Spleen (tissue), 11 donors: Measurements from ENCODE around the gene SMAD3. TPM values are rescaled to one million over a fixed set of nuclear protein-coding genes. Genes with fewer than 3 reads are reported as not detected.

Experiments
- DNase-seq: peaks from one replicate; pipeline ENCODE4 v3.0.0-alpha.2; 2020
- H3K27ac ChIP-seq, 8 donors: fragments of 200-600 bp; sonication (generic) in 7 of 8; 1 replicate in 4 of 8; 2 replicates in 4 of 8; pipeline versions ENCODE4 v1.5.0 to v1.8.0; 2016 to 2021; ENCODE audit warnings: inconsistent platforms in 4 of 8, mild to moderate bottlenecking in 4 of 8, moderate library complexity in 1 of 8
- H3K27me3 ChIP-seq, 7 donors: fragments of 200-600 bp; sonication (generic) in 6 of 7; replicated peaks in 1 of 7; 1 replicate in 4 of 7; 2 replicates in 3 of 7; pipeline versions ENCODE4 v1.5.0 to v1.8.0; 2016 to 2021; ENCODE audit warnings: inconsistent platforms in 3 of 7, mild to moderate bottlenecking in 1 of 7
- H3K36me3 ChIP-seq, 6 donors: fragments of 200-600 bp; sonication (generic) in 5 of 6; 1 replicate in 4 of 6; 2 replicates in 2 of 6; pipeline versions ENCODE4 v1.5.0 to v1.8.0; 2016 to 2021; ENCODE audit warnings: inconsistent platforms in 2 of 6
- H3K4me1 ChIP-seq, 6 donors: fragments of 200-600 bp; sonication (generic) in 5 of 6; 1 replicate in 3 of 6; 2 replicates in 3 of 6; pipeline versions ENCODE4 v1.5.0 to v1.8.0; 2016 to 2021; ENCODE audit warnings: inconsistent platforms in 3 of 6
- H3K4me3 ChIP-seq, 8 donors: fragments of 200-600 bp; sonication (generic) in 7 of 8; 1 replicate in 4 of 8; 2 replicates in 4 of 8; pipeline versions ENCODE4 v1.5.0 to v1.8.0; 2016 to 2021; ENCODE audit warnings: inconsistent platforms in 4 of 8, mild to moderate bottlenecking in 4 of 8, moderate library complexity in 2 of 8
- H3K9me3 ChIP-seq, 8 donors: fragments of 200-600 bp; sonication (generic) in 7 of 8; 1 replicate in 4 of 8; 2 replicates in 4 of 8; pipeline versions ENCODE4 v1.5.0 to v1.8.0; 2016 to 2021; ENCODE audit warnings: inconsistent platforms in 4 of 8
- CTCF ChIP-seq, 11 experiments: fragments of 200-600 bp in 7 of 11; fragments of 450-650 bp in 4 of 11; sonication (generic) in 4 of 11; IDR thresholded peaks in 8 of 11; conservative IDR thresholded peaks in 3 of 11; 1 replicate in 7 of 11; 2 replicates in 4 of 11; pipeline versions ENCODE4 v1.4.0 to v1.8.0; 2016 to 2021; ENCODE audit warnings: antibody characterized with exemption in 11 of 11, inconsistent platforms in 4 of 11, mild to moderate bottlenecking in 1 of 11
- POLR2A ChIP-seq, 3 donors: fragments of 450-650 bp; IDR thresholded peaks; one replicate each; pipeline ENCODE4 v1.5.1; 2017; ENCODE audit warnings: antibody characterized with exemption in 3 of 3, mild to moderate bottlenecking in 1 of 3
- POLR2AphosphoS5 ChIP-seq, 3 donors: sonication (generic); formaldehyde crosslinking; IDR thresholded peaks; one replicate each; pipeline ENCODE4 v1.5.1; 2017; ENCODE audit warnings: antibody characterized with exemption in 3 of 3
- WGBS, 5 donors: extraction: QIAGEN DNeasy Blood & Tissue Kit in 3 of 5; methylation state at CpG; one replicate each; pipeline versions ENCODE4 v1.1.5 to v1.1.7; 2013 to 2018; 5-methylcytosine and 5-hydroxymethylcytosine counted together
- intact Hi-C: fragments of 100-400 bp; cut with DNase I; formaldehyde crosslinking; loops from one replicate; pipeline ENCODE4 v1.15.0; 2023; ENCODE audit warnings: low total_unique reads
- polyA plus RNA-seq, 3 donors: library from polyadenylated mRNA; stranded (reverse); fragments of 200-250 nt; gene quantifications; one replicate each; pipeline ENCODE4 v1.2.1, GENCODE V29; 2013
- total RNA-seq, 7 donors: library from RNA; depleted of rRNA in 3 of 7; stranded (reverse); fragments of >200 nt in 3 of 7; fragmentation: NEBNext Ultra II Directional in 4 of 7; extraction: Animal tissue kit (Norgen Biotek cat#: 25700) in 4 of 7; gene quantifications; one replicate each; pipeline versions ENCODE4 v1.1.0 to v1.2.1, GENCODE V29; 2016 to 2021
- donor health status: healthy with polysubstance abuse.
- donor health status: DM: no; HTN: no; CAD: no; lungs with moderate emphysema.
- donor health status: DM: no; HTN: no; CAD: no.
- donor health status: Bipolar disorder and iron deficiency.
- donor health status: healthy.
- donor health status: DM: no; HTN: no; CAD: no.
- donor health status: DM: yes; HTN: yes; CAD: no.

Gene SMAD3
- total and polyA plus RNA-seq, 10 donors = 8.3 to 78.4 (median 33.7) TPM

- WGBS, 5 donors = 60 to 82% (median 75%) methylated on average over 3 of the region's 3 CpGs
- intact Hi-C loops = no loop called here
These were observed 2.6 kb downstream of the SMAD3 start for GRCh38 chr15:67067930-67068551.

GRCh38 chr15:67068710-67069400 is 3.5 kb downstream of the SMAD3 start:
- peak overlapping the region in 7 of 8 donors; percentile 23 to 89 (median 86) for H3K27ac ChIP-seq
- no peaks in the 10 kb centered on the region for H3K27me3 ChIP-seq
- H3K9me3 ChIP-seq = no peaks in the 10 kb centered on the region
- peaks cover 0 to 15% (median 0%) of the 10 kb centered on the region in 6 donors for H3K36me3 ChIP-seq
- TF ChIP-seq POLR2A (IDR thresholded peaks at IDR 0.05) (no peak), CTCF (IDR thresholded peaks at IDR 0.05 in 8 of 11, conservative IDR thresholded peaks at IDR 0.05 in 3 of 11) (no peak), POLR2AphosphoS5 (IDR thresholded peaks at IDR 0.05) (no peak)
- no peak for DNase-seq
- intact Hi-C loops = no loop called here
- H3K4me1 ChIP-seq = peaks cover 44 to 92% (median 73%) of the 10 kb centered on the region in 6 donors
- peak overlapping the region in 3 of 8 donors; percentile 84 to 90 (median 87) for H3K4me3 ChIP-seq
- 52 to 67% (median 62%) methylated on average over 6 of the region's 6 CpGs for WGBS, 5 donors

More at GRCh38 chr15:67067930-67068551, 2.6 kb downstream of the SMAD3 start:
- Histone ChIP-seq H3K4me3 (peak overlapping the region; percentile 57 to 90 (median 82)), H3K9me3 (no peaks in the 10 kb centered on the region), H3K27ac (peak overlapping the region; percentile 8 to 89 (median 86)), H3K36me3 (peaks cover 0 to 15% (median 0%) of the 10 kb centered on the region in 6 donors), H3K4me1 (peaks cover 39 to 89% (median 65%) of the 10 kb centered on the region in 6 donors), H3K27me3 (no peaks in the 10 kb centered on the region)
- no peak for DNase-seq
- no peak for TF ChIP-seq CTCF (IDR thresholded peaks at IDR 0.05 in 8 of 11, conservative IDR thresholded peaks at IDR 0.05 in 3 of 11)
- TF ChIP-seq POLR2A (IDR thresholded peaks at IDR 0.05) = no peak
- no peak for TF ChIP-seq POLR2AphosphoS5 (IDR thresholded peaks at IDR 0.05)

GRCh38 chr15:67070150-67070549 is 4.7 kb downstream of the SMAD3 start:
- H3K36me3 ChIP-seq = peaks cover 0 to 15% (median 0%) of the 10 kb centered on the region in 6 donors
- TF ChIP-seq POLR2A (IDR thresholded peaks at IDR 0.05) = no peak
- TF ChIP-seq CTCF (IDR thresholded peaks at IDR 0.05 in 8 of 11, conservative IDR thresholded peaks at IDR 0.05 in 3 of 11) = no peak
- TF ChIP-seq POLR2AphosphoS5 (IDR thresholded peaks at IDR 0.05) = no peak
- peaks cover 52 to 92% (median 81%) of the 10 kb centered on the region in 6 donors for H3K4me1 ChIP-seq
- no peak overlapping the region for H3K4me3 ChIP-seq
- H3K27ac ChIP-seq = no peak overlapping the region
- DNase-seq = no peak
- intact Hi-C loops = no loop called here
- no peaks in the 10 kb centered on the region for H3K27me3 ChIP-seq
- H3K9me3 ChIP-seq = no peaks in the 10 kb centered on the region
- WGBS, 5 donors = 87 to 94% (median 92%) methylated on average over 5 of the region's 5 CpGs
